OCI-M1 (cell line): ENCODE data around the gene FLNB.
"Not testable (repeated sequence)": the region's sequence is repeated elsewhere in the genome, so short reads cannot be mapped to it uniquely, and the experiment has no call there.

ENCODE experiments used
- DNase-seq: peaks from one replicate; lab custom pipeline; 2025; lab: John Stamatoyannopoulos, UW

FLNB gene

GRCh38 chr3:58052373-58053273 lies 44.4 kb downstream of the FLNB start:
- peak; percentile 90 for DNase-seq

- no peak for DNase-seq
Measured at GRCh38 chr3:58054652-58055051, 46.4 kb downstream of the FLNB start.

- DNase-seq, result peak; percentile 67
Measured at GRCh38 chr3:58055314-58055713, 47.1 kb downstream of the FLNB start.

- DNase-seq, result not testable (repeated sequence)
Measured at GRCh38 chr3:58055891-58056290, 47.7 kb downstream of the FLNB start.

GRCh38 chr3:58058361-58059263 lies 50.4 kb downstream of the FLNB start:
- peak; percentile 39 for DNase-seq

- peak; percentile 92 for DNase-seq
Measured at GRCh38 chr3:58059349-58060321, 51.4 kb downstream of the FLNB start.

GRCh38 chr3:58062472-58062871 lies 54.2 kb downstream of the FLNB start:
- peak; percentile 39 for DNase-seq

- DNase-seq, result peak; percentile 91
Measured at GRCh38 chr3:58063022-58063815, 55.0 kb downstream of the FLNB start.

GRCh38 chr3:58064923-58065638 lies 56.9 kb downstream of the FLNB start:
- DNase-seq, result no peak

GRCh38 chr3:58065700-58066167 lies 57.5 kb downstream of the FLNB start:
- no peak for DNase-seq

- no peak for DNase-seq
Measured at GRCh38 chr3:58066842-58067241, 58.6 kb downstream of the FLNB start.

GRCh38 chr3:58068122-58068809 lies 60.0 kb downstream of the FLNB start:
- DNase-seq, result peak; percentile 35

GRCh38 chr3:58071480-58071971 lies 63.3 kb downstream of the FLNB start:
- no peak for DNase-seq

- no peak for DNase-seq
Measured at GRCh38 chr3:58072052-58072762, 64.0 kb downstream of the FLNB start.

GRCh38 chr3:58072763-58073130 lies 64.5 kb downstream of the FLNB start:
- no peak for DNase-seq

GRCh38 chr3:58073301-58074108 lies 65.3 kb downstream of the FLNB start:
- DNase-seq, result peak; percentile 53

- peak; percentile 87 for DNase-seq
Measured at GRCh38 chr3:58074116-58074715, 66.0 kb downstream of the FLNB start.
